H1 (cell line): ENCODE data around the gene TAF11L13. TPM values are rescaled to one million over a fixed set of nuclear protein-coding genes. Genes with fewer than 3 reads are reported as not detected.

Experiments
- CTCF ChIA-PET: fragments of 300-600 bp; sonication (Branson Sonifier 250); formaldehyde crosslinking; loops from one replicate; lab custom pipeline; 2021; ENCODE audit not compliant: partially characterized antibody; lab: Charles Lee
- POLR2A ChIA-PET: fragments of 300-600 bp; sonication (Branson Sonifier 250); formaldehyde crosslinking; loops from one replicate; lab custom pipeline; 2021; ENCODE audit warnings: inconsistent platforms; ENCODE audit not compliant: partially characterized antibody; lab: Charles Lee
- DNase-seq, 2 experiments: peaks; one replicate each; pipeline versions ENCODE4 v3.0.0 to v3.0.0-alpha.2; 2010 to 2022; ENCODE audit warnings: low spot score in 2 of 2, low read depth in 1 of 2, mixed read lengths in 1 of 2
- FAIRE-seq: peaks from 2 replicates; lab custom pipeline; 2011; peaks lifted over from hg19 to GRCh38; lab: Jason Lieb, UNC
- H2AFZ ChIP-seq: 2 replicates; pipeline ENCODE4 v1.8.1; 2012; ENCODE audit warnings: low read length, inconsistent platforms
- H2AK5ac ChIP-seq: 2 replicates; pipeline ENCODE4 v1.6.1; 2013; ENCODE audit warnings: low read depth, low read length
- H2BK120ac ChIP-seq: replicated peaks from 2 replicates; pipeline ENCODE3; 2013; ENCODE audit warnings: low read depth, low read length, inconsistent platforms
- H2BK12ac ChIP-seq: 2 replicates; pipeline ENCODE4 v1.6.1; 2013; ENCODE audit warnings: low read depth, low read length
- H2BK15ac ChIP-seq: 2 replicates; pipeline ENCODE4 v1.6.1; 2013; ENCODE audit warnings: low read length
- H2BK20ac ChIP-seq: 2 replicates; pipeline ENCODE4 v1.6.1; 2013; ENCODE audit warnings: low read length
- H2BK5ac ChIP-seq: 2 replicates; pipeline ENCODE4 v1.6.1; 2013; ENCODE audit warnings: low read depth, low read length
- H3K14ac ChIP-seq: 2 replicates; pipeline ENCODE4 v1.6.1; 2013; ENCODE audit warnings: inconsistent platforms; ENCODE audit not compliant: insufficient read length
- H3K18ac ChIP-seq: 2 replicates; pipeline ENCODE4 v1.6.1; 2013; ENCODE audit warnings: low read length; ENCODE audit errors: extremely low read depth
- H3K23ac ChIP-seq: 2 replicates; pipeline ENCODE4 v1.6.1; 2013; ENCODE audit warnings: inconsistent platforms; ENCODE audit not compliant: insufficient read length
- H3K23me2 ChIP-seq: 2 replicates; pipeline ENCODE4 v1.6.1; 2013; ENCODE audit warnings: low read depth, low read length
- H3K27ac ChIP-seq: 2 replicates; pipeline ENCODE4 v1.6.1; 2011; ENCODE audit warnings: low read depth, low read length, inconsistent platforms
- H3K27me3 ChIP-seq, 4 experiments: replicated peaks in 1 of 4; 1 replicate in 1 of 4; 2 replicates in 3 of 4; pipeline versions ENCODE4 v1.6.1 to v1.8.1; 2011 to 2013; ENCODE audit warnings: low read length in 3 of 4, mild to moderate bottlenecking in 3 of 4, inconsistent platforms in 2 of 4, mixed read lengths in 2 of 4, moderate library complexity in 1 of 4; ENCODE audit not compliant: control insufficient read depth in 3 of 4, insufficient read depth in 3 of 4; ENCODE audit errors: extremely low read depth in 1 of 4
- H3K36me3 ChIP-seq, 4 experiments: 2 replicates each; pipeline versions ENCODE4 v1.6.1 to v1.8.1; 2011 to 2013; ENCODE audit warnings: mild to moderate bottlenecking in 4 of 4, low read length in 3 of 4, moderate library complexity in 2 of 4, control low read depth in 1 of 4, inconsistent platforms in 1 of 4; ENCODE audit not compliant: insufficient read depth in 4 of 4, control insufficient read depth in 2 of 4
- H3K4ac ChIP-seq: replicated peaks from 2 replicates; pipeline ENCODE3; 2013; ENCODE audit warnings: low read length, low read depth, mixed read lengths, inconsistent platforms; ENCODE audit not compliant: insufficient read length
- H3K4me1 ChIP-seq, 4 experiments: replicated peaks in 1 of 4; 1 replicate in 1 of 4; 2 replicates in 3 of 4; pipeline versions ENCODE4 v1.6.1 to v1.8.1; 2011 to 2013; ENCODE audit warnings: low read length in 3 of 4, inconsistent platforms in 2 of 4, mixed read lengths in 1 of 4; ENCODE audit not compliant: insufficient read depth in 4 of 4, control insufficient read depth in 3 of 4
- H3K4me2 ChIP-seq, 2 experiments: 2 replicates each; pipeline versions ENCODE4 v1.6.1 to v1.8.1; 2011 to 2013; ENCODE audit warnings: low read depth in 2 of 2, low read length in 2 of 2, control low read depth in 1 of 2, inconsistent platforms in 1 of 2, mild to moderate bottlenecking in 1 of 2; ENCODE audit not compliant: insufficient read depth in 1 of 2
- H3K4me3 ChIP-seq, 4 experiments: fragments of 200-600, 300-600 bp in 1 of 4; sonication (generic), shearing (Covaris generic), sonication (Bioruptor Twin) in 1 of 4; 2 replicates each; pipeline versions ENCODE4 v1.5.1 to v1.8.1; 2011 to 2016; ENCODE audit warnings: low read length in 4 of 4, low read depth in 3 of 4, control low read depth in 2 of 4, inconsistent platforms in 2 of 4, mild to moderate bottlenecking in 2 of 4, mixed read lengths in 1 of 4, moderate library complexity in 1 of 4; ENCODE audit not compliant: insufficient read depth in 2 of 4; ENCODE audit errors: extremely low read depth in 1 of 4
- H3K56ac ChIP-seq: replicated peaks from 2 replicates; pipeline ENCODE3; 2013; ENCODE audit warnings: low read depth, mild to moderate bottlenecking, mixed read lengths, low read length, inconsistent platforms; ENCODE audit not compliant: insufficient read length
- H3K79me1 ChIP-seq: 2 replicates; pipeline ENCODE4 v1.6.1; 2013; ENCODE audit warnings: low read depth, low read length, control low read depth
- H3K79me2 ChIP-seq, 2 experiments: 2 replicates each; pipeline versions ENCODE4 v1.6.1 to v1.8.1; 2012 to 2013; ENCODE audit warnings: low read length in 2 of 2, mild to moderate bottlenecking in 2 of 2, inconsistent platforms in 1 of 2; ENCODE audit not compliant: insufficient read depth in 2 of 2, control insufficient read depth in 1 of 2
- H3K9ac ChIP-seq, 4 experiments: replicated peaks in 1 of 4; 1 replicate in 1 of 4; 2 replicates in 3 of 4; pipeline versions ENCODE4 v1.6.1 to v1.8.1; 2011 to 2013; ENCODE audit warnings: low read depth in 3 of 4, low read length in 3 of 4, control low read depth in 2 of 4, mild to moderate bottlenecking in 2 of 4, moderate library complexity in 2 of 4, inconsistent platforms in 1 of 4; ENCODE audit errors: extremely low read depth in 1 of 4
- H3K9me3 ChIP-seq, 2 experiments: 2 replicates each; pipeline versions ENCODE4 v1.6.1 to v1.8.1; 2012 to 2013; ENCODE audit warnings: mild to moderate bottlenecking in 2 of 2, moderate library complexity in 2 of 2, control low read depth in 1 of 2, inconsistent platforms in 1 of 2, low read depth in 1 of 2, low read length in 1 of 2, mixed read lengths in 1 of 2; ENCODE audit not compliant: insufficient read depth in 2 of 2
- H4K20me1 ChIP-seq, 2 experiments: replicated peaks in 1 of 2; 2 replicates each; pipeline versions ENCODE3 to v1.8.1; 2011 to 2013; ENCODE audit warnings: inconsistent platforms in 2 of 2, low read length in 2 of 2, mild to moderate bottlenecking in 1 of 2; ENCODE audit not compliant: insufficient read depth in 2 of 2, control insufficient read depth in 1 of 2
- H4K5ac ChIP-seq: 2 replicates; pipeline ENCODE4 v1.6.1; 2013; ENCODE audit warnings: low read length, low read depth, mixed read lengths, inconsistent platforms; ENCODE audit not compliant: insufficient read length
- H4K8ac ChIP-seq: 2 replicates; pipeline ENCODE4 v1.8.0; 2013; ENCODE audit warnings: mild to moderate bottlenecking, moderate library complexity, low read length, inconsistent platforms; ENCODE audit not compliant: insufficient read depth; ENCODE audit errors: extremely low read depth
- H4K91ac ChIP-seq: replicated peaks from 2 replicates; pipeline ENCODE3; 2013; ENCODE audit warnings: low read length, mixed read lengths, inconsistent platforms; ENCODE audit not compliant: insufficient read length
- CTBP2 ChIP-seq: IDR thresholded peaks from 2 replicates; pipeline ENCODE4 v1.7.0; 2011; ENCODE audit warnings: borderline replicate concordance, mild to moderate bottlenecking, moderate library complexity, mixed read lengths, low read length; ENCODE audit not compliant: insufficient read depth, insufficient read length
- CTCF ChIP-seq, 3 experiments: IDR thresholded peaks; 1 replicate in 2 of 3; 2 replicates in 1 of 3; pipeline versions ENCODE4 v1.5.1 to v1.6.1; 2011; ENCODE audit warnings: low read length in 3 of 3, mild to moderate bottlenecking in 3 of 3, inconsistent platforms in 2 of 3, low read depth in 1 of 3, moderate library complexity in 1 of 3; ENCODE audit not compliant: insufficient read depth in 1 of 3; ENCODE audit errors: control extremely low read depth in 1 of 3
- RAD21 ChIP-seq, 2 experiments: IDR thresholded peaks in 1 of 2; conservative IDR thresholded peaks in 1 of 2; 2 replicates each; pipeline ENCODE4 v1.6.1; 2011; ENCODE audit warnings: low read depth in 2 of 2, low read length in 2 of 2, improper control_type of control experiment in 1 of 2, inconsistent platforms in 1 of 2, mild to moderate bottlenecking in 1 of 2, moderate library complexity in 1 of 2
- WGBS, 2 experiments: shearing (Covaris generic) in 1 of 2; methylation state at CpG; one replicate each; pipeline versions ENCODE4 v1.1.6 to v1.1.7; 2013 to 2015; ENCODE audit warnings: low lambda C conversion rate in 2 of 2, mixed read lengths in 2 of 2, inconsistent platforms in 1 of 2, low coverage in 1 of 2, missing lambda C conversion rate in 1 of 2; ENCODE audit not compliant: insufficient replicate concordance in 2 of 2, insufficient coverage in 1 of 2, insufficient read length in 1 of 2; ENCODE audit errors: extremely low coverage in 1 of 2, missing lambda C conversion rate in 1 of 2; 5-methylcytosine and 5-hydroxymethylcytosine counted together
- polyA plus RNA-seq, 7 experiments: library from polyadenylated mRNA; depleted of rRNA in 3 of 7; stranded (reverse) in 5 of 7; unstranded in 2 of 7; fragments of >200 nt in 5 of 7; fragments of 200-250 nt in 2 of 7; gene quantifications; 1 replicate in 5 of 7; 2 replicates in 1 of 7; 4 replicates in 1 of 7; pipeline versions ENCODE4 v1.2.1 to v1.2.3, GENCODE V29; 2011 to 2013; ENCODE audit warnings: missing spikeins in 2 of 7, mixed read lengths in 2 of 7
- total RNA-seq: library from RNA; stranded (reverse); fragmentation: NEBNext Ultra II Directional; extraction: Animal tissue kit (Norgen Biotek cat#: 25700); gene quantifications from 2 replicates; pipeline ENCODE4 v1.2.1, GENCODE V29; 2021

TAF11L13 gene
- total and polyA plus RNA-seq, 2 of the 8 experiments (the other 6 are each of a cell fraction or from before 2014, with no cell fraction given): not detected

- no peak overlapping the region for H3K4me3 ChIP-seq
- H3K4me2 ChIP-seq: no peak overlapping the region
- H3K56ac ChIP-seq: no peak overlapping the region
- H2BK5ac ChIP-seq: no peak overlapping the region
- H2BK12ac ChIP-seq: no peak overlapping the region
- 95% methylated on average over 10 of the region's 14 CpGs; no CpG with 5 or more reads in 1 of the 2 experiments for WGBS, 2 experiments
- no peak overlapping the region for H3K18ac ChIP-seq
- no peak overlapping the region for H2BK20ac ChIP-seq
- no peaks in the 10 kb centered on the region for H3K79me1 ChIP-seq
- peak in 1 of 2 experiments; percentile 46 for DNase-seq
- no peaks in the 10 kb centered on the region for H4K20me1 ChIP-seq
- H4K91ac ChIP-seq: no peak overlapping the region
- H2AFZ ChIP-seq: no peak overlapping the region
- ChIA-PET CTCF (interaction anchor here (1.0 to 1.6 kb wide), 7 partner anchors 9 to 454 kb away, joined by 3 to 6 read pairs (median 3); no protein-coding TSS in a partner anchor), POLR2A (no interaction called here)
- no peak overlapping the region for H3K4ac ChIP-seq
- no peak overlapping the region for H2BK120ac ChIP-seq
- TF ChIP-seq CTCF (IDR thresholded peaks at IDR 0.05; ENCODE audit: control extremely low read depth in 1 of 3, insufficient read depth in 1 of 3, low read depth in 1 of 3, low read length in 3 of 3) (peak; percentile 25 to 33 (median 25)), CTBP2 (no peak), RAD21 (IDR thresholded peaks at IDR 0.05 in 1 of 2, conservative IDR thresholded peaks at IDR 0.05 in 1 of 2; ENCODE audit: low read depth in 2 of 2, low read length in 2 of 2) (peak; percentile 23 to 46; a peak in 2 of 4 replicates)
- FAIRE-seq: no peak
- no peak overlapping the region; the same call in 1 of the 2 replicates for H4K8ac ChIP-seq
- H3K9ac ChIP-seq: no peak overlapping the region
- H3K23me2 ChIP-seq: no peaks in the 10 kb centered on the region
- no peak overlapping the region for H2BK15ac ChIP-seq
- H2AK5ac ChIP-seq: no peak overlapping the region
- H3K27ac ChIP-seq: no peak overlapping the region
- no peaks in the 10 kb centered on the region for H3K27me3 ChIP-seq
- H3K9me3 ChIP-seq: peaks cover 0 to 6% of the 10 kb centered on the region in 2 experiments; a peak in 1 of 4 replicates
- no peaks in the 10 kb centered on the region for H3K4me1 ChIP-seq
- no peak overlapping the region for H4K5ac ChIP-seq
- no peaks in the 10 kb centered on the region for H3K36me3 ChIP-seq
- H3K23ac ChIP-seq: no peak overlapping the region
- H3K79me2 ChIP-seq: no peaks in the 10 kb centered on the region
- H3K14ac ChIP-seq: no peak overlapping the region
Measured at GRCh38 chr5:17670353-17670752, 38.5 kb downstream of the TAF11L13 start.
